ENCODE results near the gene EPHA10. TPM values are rescaled to one million over a fixed set of nuclear protein-coding genes. Genes with fewer than 3 reads are reported as not detected.
"Not testable (repeated sequence)": the region's sequence is repeated elsewhere in the genome, so short reads cannot be mapped to it uniquely, and the experiment has no call there.

Gene EPHA10
- total RNA-seq, 2 donors from 2014 or later: 0.42 TPM; not detected in 1

DNA sequence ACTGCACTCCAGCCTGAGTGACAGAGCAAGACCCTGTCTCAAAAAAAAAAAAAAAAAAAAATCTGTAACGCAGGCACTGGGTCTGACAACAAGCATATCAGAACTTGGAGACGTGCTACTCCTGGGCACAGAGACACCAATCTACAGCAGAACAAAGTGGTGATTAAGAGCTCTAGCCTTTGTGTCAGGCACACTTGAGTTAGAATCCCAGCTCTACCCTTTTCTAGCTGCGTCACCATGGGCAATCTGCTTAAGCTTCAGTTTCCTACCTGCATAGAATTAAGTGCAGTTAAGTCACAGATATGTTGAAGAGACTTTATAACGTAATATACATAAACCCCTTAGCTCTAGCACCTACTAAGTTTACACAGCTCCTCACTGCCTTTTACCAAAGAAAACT is 76.0 kb downstream of the EPHA10 start:
- no peaks in the 10 kb centered on the region for H3K27me3 ChIP-seq (ENCODE audit: control insufficient read depth, insufficient read depth, low read length, poor library complexity, severe bottlenecking)
- peak overlapping the region; percentile 95 for H3K4me3 ChIP-seq (ENCODE audit: low read length)
- Mint-ChIP-seq H3K27me3 (ENCODE audit: insufficient read depth) (peaks cover 2% of the 10 kb centered on the region), H3K4me3 (peak overlapping the region; percentile 94), H3K9me3 (no peaks in the 10 kb centered on the region), H3K36me3 (ENCODE audit: low read depth) (peaks cover 36% of the 10 kb centered on the region), H3K4me1 (peaks cover 16% of the 10 kb centered on the region), H3K27ac (no peak overlapping the region)
- peaks cover 36% of the 10 kb centered on the region for H3K36me3 ChIP-seq (ENCODE audit: control insufficient read depth, insufficient read depth, low read length)
- WGBS, 2 experiments (ENCODE audit: insufficient coverage in 1 of 2, insufficient read length in 1 of 2): 93 to 95% methylated on average over 3 to 4 of the region's 4 CpGs
- H3K27ac ChIP-seq (ENCODE audit: low read depth, low read length): no peak overlapping the region
- H3K4me1 ChIP-seq (ENCODE audit: control insufficient read depth, insufficient read depth, low read length): peaks cover 7% of the 10 kb centered on the region
- H3K9me3 ChIP-seq (ENCODE audit: control insufficient read depth, low read length): no peaks in the 10 kb centered on the region
- TF ChIP-seq, protein P1, sequence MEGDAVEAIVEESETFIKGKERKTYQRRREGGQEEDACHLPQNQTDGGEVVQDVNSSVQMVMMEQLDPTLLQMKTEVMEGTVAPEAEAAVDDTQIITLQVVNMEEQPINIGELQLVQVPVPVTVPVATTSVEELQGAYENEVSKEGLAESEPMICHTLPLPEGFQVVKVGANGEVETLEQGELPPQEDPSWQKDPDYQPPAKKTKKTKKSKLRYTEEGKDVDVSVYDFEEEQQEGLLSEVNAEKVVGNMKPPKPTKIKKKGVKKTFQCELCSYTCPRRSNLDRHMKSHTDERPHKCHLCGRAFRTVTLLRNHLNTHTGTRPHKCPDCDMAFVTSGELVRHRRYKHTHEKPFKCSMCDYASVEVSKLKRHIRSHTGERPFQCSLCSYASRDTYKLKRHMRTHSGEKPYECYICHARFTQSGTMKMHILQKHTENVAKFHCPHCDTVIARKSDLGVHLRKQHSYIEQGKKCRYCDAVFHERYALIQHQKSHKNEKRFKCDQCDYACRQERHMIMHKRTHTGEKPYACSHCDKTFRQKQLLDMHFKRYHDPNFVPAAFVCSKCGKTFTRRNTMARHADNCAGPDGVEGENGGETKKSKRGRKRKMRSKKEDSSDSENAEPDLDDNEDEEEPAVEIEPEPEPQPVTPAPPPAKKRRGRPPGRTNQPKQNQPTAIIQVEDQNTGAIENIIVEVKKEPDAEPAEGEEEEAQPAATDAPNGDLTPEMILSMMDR (conservative IDR thresholded peaks at IDR 0.05): no peak
- no peak for DNase-seq
- H3K9ac ChIP-seq (ENCODE audit: extremely low read depth, low read length, poor library complexity, severe bottlenecking): peak overlapping the region; percentile 77

DNA sequence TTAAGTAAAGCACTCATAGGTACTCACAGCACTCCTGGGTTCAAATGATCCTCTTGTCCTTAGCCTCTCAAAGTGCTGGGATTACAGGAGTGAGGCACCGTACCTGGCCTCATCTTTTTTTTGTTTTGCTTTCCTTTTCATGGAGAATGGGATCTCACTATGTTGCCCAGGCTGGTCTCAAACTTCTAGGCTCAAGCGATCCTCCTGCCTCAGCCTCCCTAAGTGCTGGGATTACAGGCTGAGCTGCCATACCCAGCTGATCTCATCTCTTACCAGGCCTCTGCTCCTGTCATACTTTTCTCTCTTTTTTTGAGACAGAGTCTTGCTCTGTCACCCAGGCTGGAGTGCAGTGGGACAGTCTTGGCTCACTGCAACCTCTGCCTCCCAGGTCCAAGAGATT is 77.2 kb downstream of the EPHA10 start:
- not testable (repeated sequence) for H3K9me3 Mint-ChIP-seq; H3K27ac ChIP-seq (ENCODE audit: low read depth, low read length); H3K27me3 ChIP-seq (ENCODE audit: control insufficient read depth, insufficient read depth, low read length, poor library complexity, severe bottlenecking); H3K27ac Mint-ChIP-seq; DNase-seq; H3K4me3 ChIP-seq (ENCODE audit: low read length); H3K9me3 ChIP-seq (ENCODE audit: control insufficient read depth, low read length); H3K27me3 Mint-ChIP-seq (ENCODE audit: insufficient read depth); H3K4me1 ChIP-seq (ENCODE audit: control insufficient read depth, insufficient read depth, low read length); H3K4me3 Mint-ChIP-seq; H3K9ac ChIP-seq (ENCODE audit: extremely low read depth, low read length, poor library complexity, severe bottlenecking)
- H3K36me3 ChIP-seq (ENCODE audit: control insufficient read depth, insufficient read depth, low read length): peaks cover 45% of the 10 kb centered on the region
- WGBS, 2 experiments (ENCODE audit: insufficient coverage in 1 of 2, insufficient read length in 1 of 2): 94 to 95% methylated on average over 2 of the region's 2 CpGs
- Mint-ChIP-seq H3K4me1 (peaks cover 16% of the 10 kb centered on the region), H3K36me3 (ENCODE audit: low read depth) (peaks cover 46% of the 10 kb centered on the region)

DNA sequence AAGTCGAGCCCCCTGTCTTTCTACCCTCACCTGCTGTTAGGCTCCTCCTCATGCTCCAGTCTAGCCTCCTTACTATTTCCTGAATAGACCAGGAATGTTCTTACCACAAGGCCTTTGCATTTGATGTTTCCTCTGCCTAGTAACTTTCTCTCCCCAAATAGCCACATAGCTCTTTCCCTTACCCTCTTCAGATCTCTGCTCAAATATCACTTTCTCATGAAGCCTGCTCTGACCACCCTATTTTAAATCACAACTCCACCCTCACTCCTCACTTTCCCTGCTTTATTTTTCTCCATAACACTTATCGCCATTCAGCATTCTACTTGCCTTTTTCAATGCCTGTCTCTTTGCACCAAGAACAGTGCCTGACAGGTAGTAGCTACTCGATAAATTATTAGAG is 79.2 kb downstream of the EPHA10 start:
- Histone ChIP-seq H3K9ac (ENCODE audit: extremely low read depth, low read length, poor library complexity, severe bottlenecking) (no peak overlapping the region), H3K36me3 (ENCODE audit: control insufficient read depth, insufficient read depth, low read length) (peaks cover 64% of the 10 kb centered on the region), H3K4me1 (ENCODE audit: control insufficient read depth, insufficient read depth, low read length) (peaks cover 7% of the 10 kb centered on the region), H3K27me3 (ENCODE audit: control insufficient read depth, insufficient read depth, low read length, poor library complexity, severe bottlenecking) (no peaks in the 10 kb centered on the region), H3K27ac (ENCODE audit: low read depth, low read length) (no peak overlapping the region), H3K9me3 (ENCODE audit: control insufficient read depth, low read length) (no peaks in the 10 kb centered on the region), H3K4me3 (ENCODE audit: low read length) (no peak overlapping the region)
- H3K36me3 Mint-ChIP-seq (ENCODE audit: low read depth): peaks cover 51% of the 10 kb centered on the region
- H3K4me3 Mint-ChIP-seq: no peak overlapping the region
- DNase-seq: no peak
- TF ChIP-seq, protein P1 (conservative IDR thresholded peaks at IDR 0.05): no peak
- H3K4me1 Mint-ChIP-seq: peaks cover 8% of the 10 kb centered on the region
- H3K27ac Mint-ChIP-seq: no peak overlapping the region
- no peaks in the 10 kb centered on the region for H3K9me3 Mint-ChIP-seq
- 93 to 97% methylated on average over 3 of the region's 3 CpGs for WGBS, 2 experiments (ENCODE audit: insufficient coverage in 1 of 2, insufficient read length in 1 of 2)
- H3K27me3 Mint-ChIP-seq (ENCODE audit: insufficient read depth): no peaks in the 10 kb centered on the region

DNA sequence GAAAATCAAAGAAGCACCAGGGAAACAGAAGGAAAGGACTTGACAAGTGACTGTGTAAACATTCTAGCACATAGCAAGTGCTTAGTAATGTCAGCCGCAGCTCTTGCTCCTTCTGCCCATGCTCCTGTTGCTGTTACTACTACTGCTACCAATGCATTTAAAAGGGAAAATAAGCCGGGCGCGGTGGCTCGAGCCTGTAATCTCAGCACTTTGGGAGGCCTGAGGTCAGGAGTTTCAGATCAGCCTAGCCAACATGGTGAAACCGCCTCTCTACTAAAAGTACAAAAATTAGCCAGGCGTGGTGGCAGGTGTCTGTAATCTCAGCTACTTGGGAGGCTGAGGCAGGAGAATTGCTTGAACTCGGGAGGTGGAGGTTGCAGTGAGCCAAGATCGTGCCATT is 80.7 kb downstream of the EPHA10 start:
- H3K4me3 Mint-ChIP-seq; H3K9me3 Mint-ChIP-seq; H3K9me3 ChIP-seq (ENCODE audit: control insufficient read depth, low read length); H3K9ac ChIP-seq (ENCODE audit: extremely low read depth, low read length, poor library complexity, severe bottlenecking); H3K4me1 Mint-ChIP-seq; H3K27me3 ChIP-seq (ENCODE audit: control insufficient read depth, insufficient read depth, low read length, poor library complexity, severe bottlenecking); DNase-seq; H3K27ac ChIP-seq (ENCODE audit: low read depth, low read length); H3K4me3 ChIP-seq (ENCODE audit: low read length); H3K27me3 Mint-ChIP-seq (ENCODE audit: insufficient read depth); H3K4me1 ChIP-seq (ENCODE audit: control insufficient read depth, insufficient read depth, low read length); H3K27ac Mint-ChIP-seq: not testable (repeated sequence)
- WGBS, 2 experiments (ENCODE audit: insufficient coverage in 1 of 2, insufficient read length in 1 of 2): 90 to 93% methylated on average over 6 to 9 of the region's 9 CpGs
- H3K36me3 Mint-ChIP-seq (ENCODE audit: low read depth): peaks cover 51% of the 10 kb centered on the region
- H3K36me3 ChIP-seq (ENCODE audit: control insufficient read depth, insufficient read depth, low read length): peaks cover 64% of the 10 kb centered on the region
